HepG2 (cell line): ENCODE data around the gene POLR1H. TPM values are rescaled to one million over a fixed set of nuclear protein-coding genes. Genes with fewer than 3 reads are reported as not detected.
A peak's percentile ranks its signal among the peaks of the same experiment; 100 is the strongest.

Experiments
- ARHGAP35 ChIP-seq: sonication (generic); formaldehyde crosslinking; IDR thresholded peaks from 2 replicates; pipeline ENCODE4 v1.9.0; 2022; ENCODE audit warnings: mild to moderate bottlenecking, inconsistent platforms, moderate library complexity, missing genetic modification reagents, borderline replicate concordance
- ARID2 ChIP-seq: sonication (generic); formaldehyde crosslinking; IDR thresholded peaks from 2 replicates; pipeline ENCODE4 v1.8.1; 2022; ENCODE audit warnings: mild to moderate bottlenecking, missing genetic modification reagents, borderline replicate concordance
- CEBPB ChIP-seq: IDR thresholded peaks from 2 replicates; pipeline ENCODE4 v1.6.1; 2011; ENCODE audit warnings: low read depth, low read length, improper control_type of control experiment, borderline replicate concordance
- GATAD2A ChIP-seq: IDR thresholded peaks from 2 replicates; pipeline ENCODE4 v1.6.1; 2016
- PATZ1 ChIP-seq: sonication (generic); formaldehyde crosslinking; IDR thresholded peaks from 2 replicates; pipeline ENCODE4 v1.4.0; 2020; ENCODE audit warnings: missing genetic modification reagents
- PAWR ChIP-seq: sonication (generic); formaldehyde crosslinking; IDR thresholded peaks from 2 replicates; pipeline ENCODE4 v1.4.0; 2020; ENCODE audit warnings: missing genetic modification reagents, mild to moderate bottlenecking, borderline replicate concordance
- TGIF2 ChIP-seq: IDR thresholded peaks from 2 replicates; pipeline ENCODE4 v1.6.1; 2016; ENCODE audit warnings: control low read depth, missing compliant biosample characterization
- TSC22D2 ChIP-seq: sonication (generic); formaldehyde crosslinking; IDR thresholded peaks from 2 replicates; pipeline ENCODE4 v1.5.1; 2020; ENCODE audit warnings: missing genetic modification reagents, mild to moderate bottlenecking, borderline replicate concordance
- USF2 ChIP-seq, 2 experiments: sonication (generic) in 1 of 2; formaldehyde crosslinking in 1 of 2; IDR thresholded peaks; 2 replicates each; pipeline versions ENCODE4 v1.5.1 to v1.6.1; 2011 to 2020; ENCODE audit warnings: borderline replicate concordance in 1 of 2, low read depth in 1 of 2, low read length in 1 of 2, mild to moderate bottlenecking in 1 of 2, missing genetic modification reagents in 1 of 2, moderate library complexity in 1 of 2
- YY1 ChIP-seq: IDR thresholded peaks from 2 replicates; pipeline ENCODE4 v1.6.1; 2011; ENCODE audit warnings: low read length, low read depth, moderate library complexity, mild to moderate bottlenecking; ENCODE audit not compliant: insufficient read depth, insufficient replicate concordance
- ZBTB42 ChIP-seq: sonication (generic); formaldehyde crosslinking; IDR thresholded peaks from 2 replicates; pipeline ENCODE4 v1.5.0; 2020; ENCODE audit warnings: mild to moderate bottlenecking, missing genetic modification reagents
- ZNF234 ChIP-seq: sonication (generic); formaldehyde crosslinking; conservative IDR thresholded peaks from 2 replicates; pipeline ENCODE4 v1.5.1; 2020; ENCODE audit warnings: mild to moderate bottlenecking, missing genetic modification reagents
- ZNF3 ChIP-seq: IDR thresholded peaks from 2 replicates; pipeline ENCODE4 v1.7.0; 2017; ENCODE audit warnings: inconsistent platforms
- ZNF430 ChIP-seq: sonication (generic); formaldehyde crosslinking; IDR thresholded peaks from 2 replicates; pipeline ENCODE4 v1.9.0; 2021; ENCODE audit warnings: mild to moderate bottlenecking, missing genetic modification reagents
- ZNF576 ChIP-seq: sonication (generic); formaldehyde crosslinking; IDR thresholded peaks from 2 replicates; pipeline ENCODE4 v1.4.0; 2020; ENCODE audit warnings: mild to moderate bottlenecking, missing genetic modification reagents
- polyA plus RNA-seq, 8 experiments: library from polyadenylated mRNA; depleted of rRNA in 3 of 8; stranded (reverse) in 7 of 8; unstranded in 1 of 8; fragments of >200 nt; fragmentation: Illumina TruSeq in 4 of 8; extraction: Trizol in 4 of 8; gene quantifications; 2 replicates each; pipeline versions ENCODE4 v1.2.1 to v1.2.3, GENCODE V29; 2011 to 2016; ENCODE audit warnings: low read depth in 4 of 8, missing spikeins in 1 of 8, mixed read lengths in 1 of 8; ENCODE audit not compliant: insufficient read depth in 1 of 8
- total RNA-seq, 5 experiments: library from RNA; depleted of rRNA; stranded (reverse); fragments of >200 nt; fragmentation: Illumina TruSeq; extraction: Trizol; gene quantifications; 2 replicates each; pipeline ENCODE4 v1.2.3, GENCODE V29; 2016; ENCODE audit warnings: low read depth in 1 of 5
- TF ChIP-seq, protein P1 (sequence below): sonication (generic); formaldehyde crosslinking; IDR thresholded peaks from 2 replicates; pipeline ENCODE4 v1.8.0; 2022; ENCODE audit warnings: low read depth, missing genetic modification reagents
- TF ChIP-seq, protein P2 (sequence below): fragments of 450-650 bp; IDR thresholded peaks from 2 replicates; pipeline ENCODE4 v1.6.1; 2016

Gene POLR1H
- total and polyA plus RNA-seq, 2 of the 13 experiments (the other 11 are each of a cell fraction or from before 2014, with no cell fraction given), result 61.4 to 79.8 TPM

- TF ChIP-seq USF2 (IDR thresholded peaks at IDR 0.05; ENCODE audit: low read depth, low read length) (0 out of 2 replicates have a peak, but pooled peaks have one; percentile 1), USF2 (CRISPR knock-in tag; IDR thresholded peaks at IDR 0.05; ENCODE audit: borderline replicate concordance) (no peak), YY1 (no peak), GATAD2A (CRISPR knock-in tag) (no peak; the same call in 1 of the 2 replicates), ARHGAP35 (0 out of 2 replicates have a peak, but pooled peaks have one; percentile 25), CEBPB (0 out of 2 replicates have a peak, but pooled peaks have one; percentile 18), ARID2 (0 out of 2 replicates have a peak, but pooled peaks have one; percentile 17), ZBTB42 (CRISPR knock-in tag) (no peak), ZNF430 (no peak), ZNF234 (0 out of 2 replicates have a peak, but pooled peaks have one; percentile 12), PATZ1 (CRISPR knock-in tag) (0 out of 2 replicates have a peak, but pooled peaks have one; percentile 6), TSC22D2 (no peak), TGIF2 (peak; percentile 12; the same call in 1 of the 2 replicates), ZNF3 (peak; percentile 15; the same call in 1 of the 2 replicates), PAWR (0 out of 2 replicates have a peak, but pooled peaks have one; percentile 8), ZNF576 (CRISPR knock-in tag) (no peak)
- TF ChIP-seq, protein P1, sequence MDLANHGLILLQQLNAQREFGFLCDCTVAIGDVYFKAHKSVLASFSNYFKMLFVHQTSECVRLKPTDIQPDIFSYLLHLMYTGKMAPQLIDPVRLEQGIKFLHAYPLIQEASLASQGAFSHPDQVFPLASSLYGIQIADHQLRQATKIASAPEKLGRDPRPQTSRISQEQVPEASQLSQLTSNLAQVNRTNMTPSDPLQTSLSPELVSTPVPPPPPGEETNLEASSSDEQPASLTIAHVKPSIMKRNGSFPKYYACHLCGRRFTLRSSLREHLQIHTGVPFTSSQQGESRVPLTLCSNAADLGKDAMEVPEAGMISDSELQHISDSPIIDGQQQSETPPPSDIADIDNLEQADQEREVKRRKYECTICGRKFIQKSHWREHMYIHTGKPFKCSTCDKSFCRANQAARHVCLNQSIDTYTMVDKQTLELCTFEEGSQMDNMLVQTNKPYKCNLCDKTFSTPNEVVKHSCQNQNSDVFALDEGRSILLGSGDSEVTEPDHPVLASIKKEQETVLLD (CRISPR knock-in tag), result no peak
- TF ChIP-seq, protein P2, sequence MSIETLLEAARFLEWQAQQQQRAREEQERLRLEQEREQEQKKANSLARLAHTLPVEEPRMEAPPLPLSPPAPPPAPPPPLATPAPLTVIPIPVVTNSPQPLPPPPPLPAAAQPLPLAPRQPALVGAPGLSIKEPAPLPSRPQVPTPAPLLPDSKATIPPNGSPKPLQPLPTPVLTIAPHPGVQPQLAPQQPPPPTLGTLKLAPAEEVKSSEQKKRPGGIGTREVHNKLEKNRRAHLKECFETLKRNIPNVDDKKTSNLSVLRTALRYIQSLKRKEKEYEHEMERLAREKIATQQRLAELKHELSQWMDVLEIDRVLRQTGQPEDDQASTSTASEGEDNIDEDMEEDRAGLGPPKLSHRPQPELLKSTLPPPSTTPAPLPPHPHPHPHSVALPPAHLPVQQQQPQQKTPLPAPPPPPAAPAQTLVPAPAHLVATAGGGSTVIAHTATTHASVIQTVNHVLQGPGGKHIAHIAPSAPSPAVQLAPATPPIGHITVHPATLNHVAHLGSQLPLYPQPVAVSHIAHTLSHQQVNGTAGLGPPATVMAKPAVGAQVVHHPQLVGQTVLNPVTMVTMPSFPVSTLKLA, result no peak
- TF ChIP-seq, all 625 proteins: peak for 26
These were observed 41.4 kb downstream of the POLR1H start (continued) for GRCh38 chr6:30102414-30102969.
